ENCODE measurements around the gene LIN7B. TPM values are rescaled to one million over a fixed set of nuclear protein-coding genes. Genes with fewer than 3 reads are reported as not detected.
"Not testable (repeated sequence)": the region's sequence is repeated elsewhere in the genome, so short reads cannot be mapped to it uniquely, and the experiment has no call there.

Gene LIN7B
- total RNA-seq, 4 donors from 2014 or later, result 20.0 to 39.8 (median 32.3) TPM

DNA sequence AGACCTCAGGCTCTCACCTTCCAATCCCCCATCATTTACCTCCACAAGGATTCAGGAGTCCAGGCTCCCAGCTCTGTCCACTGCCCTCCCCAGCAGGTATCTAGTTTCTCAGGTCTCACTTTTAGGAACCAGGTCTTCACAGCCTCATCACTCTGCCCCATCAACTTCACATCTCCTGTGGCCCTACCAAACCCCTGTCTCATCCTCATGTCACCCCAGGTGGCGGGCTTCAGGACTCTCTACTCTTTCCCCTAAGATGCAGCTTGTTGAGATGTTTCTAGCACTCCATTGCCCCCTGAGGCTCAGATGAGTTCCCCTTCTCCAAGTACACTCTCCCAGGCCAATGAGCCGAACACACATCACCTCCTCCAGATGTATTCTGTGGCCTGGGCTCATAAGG is 6.7 kb downstream of the LIN7B start:
- Histone ChIP-seq H3K9me3 (no peaks in the 10 kb centered on the region), H3K27ac (no peak overlapping the region), H3K4me1 (peaks cover 50% of the 10 kb centered on the region), H3K27me3 (no peaks in the 10 kb centered on the region), H3K36me3 (no peaks in the 10 kb centered on the region), H3K4me3 (no peak overlapping the region)
- no peak for TF ChIP-seq EP300 (IDR thresholded peaks at IDR 0.05)
- no peak for TF ChIP-seq POLR2AphosphoS5 (IDR thresholded peaks at IDR 0.05)
- TF ChIP-seq, protein P1, sequence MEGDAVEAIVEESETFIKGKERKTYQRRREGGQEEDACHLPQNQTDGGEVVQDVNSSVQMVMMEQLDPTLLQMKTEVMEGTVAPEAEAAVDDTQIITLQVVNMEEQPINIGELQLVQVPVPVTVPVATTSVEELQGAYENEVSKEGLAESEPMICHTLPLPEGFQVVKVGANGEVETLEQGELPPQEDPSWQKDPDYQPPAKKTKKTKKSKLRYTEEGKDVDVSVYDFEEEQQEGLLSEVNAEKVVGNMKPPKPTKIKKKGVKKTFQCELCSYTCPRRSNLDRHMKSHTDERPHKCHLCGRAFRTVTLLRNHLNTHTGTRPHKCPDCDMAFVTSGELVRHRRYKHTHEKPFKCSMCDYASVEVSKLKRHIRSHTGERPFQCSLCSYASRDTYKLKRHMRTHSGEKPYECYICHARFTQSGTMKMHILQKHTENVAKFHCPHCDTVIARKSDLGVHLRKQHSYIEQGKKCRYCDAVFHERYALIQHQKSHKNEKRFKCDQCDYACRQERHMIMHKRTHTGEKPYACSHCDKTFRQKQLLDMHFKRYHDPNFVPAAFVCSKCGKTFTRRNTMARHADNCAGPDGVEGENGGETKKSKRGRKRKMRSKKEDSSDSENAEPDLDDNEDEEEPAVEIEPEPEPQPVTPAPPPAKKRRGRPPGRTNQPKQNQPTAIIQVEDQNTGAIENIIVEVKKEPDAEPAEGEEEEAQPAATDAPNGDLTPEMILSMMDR (IDR thresholded peaks at IDR 0.05), result no peak
- no peak for TF ChIP-seq POLR2A (IDR thresholded peaks at IDR 0.05)
- WGBS, result 95% methylated on average over 2 of the region's 2 CpGs
- DNase-seq (ENCODE audit: low spot score in 2 of 2), result no peak

DNA sequence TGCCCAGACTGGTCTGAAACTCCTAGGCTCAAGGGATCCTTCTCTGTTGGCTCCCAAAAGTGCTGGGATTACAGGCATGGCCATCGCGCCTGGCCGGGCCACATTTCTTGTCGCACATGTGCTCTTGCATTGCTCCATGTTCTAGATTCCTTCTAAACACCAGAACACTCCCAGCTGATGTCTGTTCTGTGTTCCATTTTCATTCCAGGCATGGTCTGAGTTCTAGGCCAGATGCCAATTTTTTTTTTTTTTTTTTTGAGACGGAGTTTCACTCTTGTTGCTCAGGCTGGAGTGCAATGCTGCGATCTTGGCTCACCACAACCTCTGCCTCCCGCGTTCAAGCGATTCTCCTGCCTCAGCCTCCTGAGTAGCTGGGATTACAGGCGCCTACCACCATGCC is 7.7 kb downstream of the LIN7B start:
- 59% methylated on average over 10 of the region's 10 CpGs for WGBS
- not testable (repeated sequence) for H3K36me3 ChIP-seq; H3K9me3 ChIP-seq; H3K27ac ChIP-seq; H3K27me3 ChIP-seq; H3K4me3 ChIP-seq; DNase-seq (ENCODE audit: low spot score in 2 of 2)
- peaks cover 46% of the 10 kb centered on the region for H3K4me1 ChIP-seq

DNA sequence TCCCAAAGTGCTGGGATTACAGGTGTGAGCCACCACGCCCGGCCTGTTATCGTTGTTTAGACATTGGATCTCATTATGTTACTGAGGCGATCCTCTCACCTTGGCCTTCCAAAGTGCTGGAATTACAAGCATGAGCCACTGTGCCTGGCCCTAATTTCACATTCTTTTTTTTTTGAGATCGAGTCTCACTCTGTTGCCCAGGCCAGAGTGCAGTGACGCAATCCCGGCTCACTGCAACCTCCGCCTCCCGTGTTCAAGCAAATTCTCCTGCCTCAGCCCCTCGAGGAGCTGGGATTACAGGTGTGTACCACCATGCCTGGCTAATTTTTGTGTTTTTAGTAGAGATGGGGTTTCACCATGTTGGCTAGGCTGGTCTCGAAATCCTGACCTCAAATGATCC is 9.1 kb downstream of the LIN7B start:
- not testable (repeated sequence) for H3K27me3 ChIP-seq; H3K4me3 ChIP-seq; H3K9me3 ChIP-seq; H3K36me3 ChIP-seq; DNase-seq (ENCODE audit: low spot score in 2 of 2); H3K27ac ChIP-seq
- WGBS, result 88% methylated on average over 11 of the region's 11 CpGs
- peaks cover 41% of the 10 kb centered on the region for H3K4me1 ChIP-seq

DNA sequence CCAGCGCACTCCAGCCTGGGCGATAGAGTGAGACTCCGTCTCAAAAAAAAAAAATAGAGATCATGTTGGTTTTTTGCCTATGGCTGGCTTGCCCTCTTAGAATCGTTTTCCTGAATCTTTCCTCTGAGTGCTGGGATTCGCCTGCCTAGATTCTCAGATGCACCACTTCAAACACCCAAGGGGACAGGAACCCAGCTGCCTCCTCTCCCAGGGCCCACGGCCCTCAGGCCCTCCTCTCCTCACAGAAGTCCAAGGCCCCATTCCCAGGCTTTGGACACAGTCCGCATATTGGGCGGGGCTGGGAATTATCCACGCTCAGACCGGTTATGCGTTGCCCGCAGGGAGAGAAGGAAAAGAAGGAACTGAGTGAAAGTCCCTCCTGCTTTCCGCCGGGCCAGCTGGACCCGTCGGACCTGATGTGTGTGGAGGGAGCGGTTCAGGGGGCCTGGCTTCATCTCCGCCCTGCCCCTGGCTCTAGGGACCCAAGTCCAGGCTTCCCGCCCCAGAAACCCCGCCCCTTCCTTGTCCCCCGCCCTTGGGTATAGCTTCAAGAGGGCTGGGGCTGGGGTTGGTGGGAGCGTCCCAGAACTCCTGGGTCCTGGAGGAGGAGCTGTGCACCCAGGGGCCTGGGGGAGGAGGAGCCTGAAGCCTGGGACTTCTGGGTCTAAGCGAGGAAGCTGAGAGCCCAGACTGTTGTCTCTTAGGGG is 11.0 kb downstream of the LIN7B start:
- peak overlapping the region; percentile 16 for H3K4me3 ChIP-seq
- no peaks in the 10 kb centered on the region for H3K36me3 ChIP-seq
- DNase-seq (ENCODE audit: low spot score in 2 of 2), result no peak
- WGBS, result 58% methylated on average over 7 of the region's 23 CpGs
- H3K27ac ChIP-seq, result peak overlapping the region; percentile 57
- TF ChIP-seq, protein P1 (IDR thresholded peaks at IDR 0.05), result no peak
- TF ChIP-seq POLR2A (IDR thresholded peaks at IDR 0.05) (no peak), EP300 (IDR thresholded peaks at IDR 0.05) (no peak), POLR2AphosphoS5 (IDR thresholded peaks at IDR 0.05) (no peak)
- H3K27me3 ChIP-seq, result no peaks in the 10 kb centered on the region
- peaks cover 33% of the 10 kb centered on the region for H3K4me1 ChIP-seq
- H3K9me3 ChIP-seq, result no peaks in the 10 kb centered on the region

DNA sequence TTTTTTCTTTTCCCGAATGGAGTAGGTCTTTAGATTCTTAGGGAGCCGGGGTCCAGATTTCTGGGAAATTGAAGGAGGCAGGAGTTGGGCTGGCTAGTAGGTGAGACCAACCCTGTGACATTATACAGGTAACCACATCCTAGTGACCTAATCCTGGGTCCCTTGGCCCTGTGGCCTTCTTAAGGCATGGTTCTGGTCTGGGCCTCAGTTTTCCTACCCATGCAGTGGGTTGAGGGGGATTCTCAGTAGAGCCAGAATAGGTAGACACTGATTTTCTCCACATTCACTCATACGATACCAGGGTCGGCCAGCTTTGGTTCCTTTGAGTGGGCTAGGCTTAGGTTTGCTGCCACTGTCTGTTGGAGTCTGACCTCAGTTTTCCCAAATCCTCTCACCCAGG is 12.4 kb downstream of the LIN7B start:
- WGBS, result 76% methylated on average over 4 of the region's 4 CpGs
- H3K4me1 ChIP-seq, result peaks cover 29% of the 10 kb centered on the region
- no peak overlapping the region for H3K27ac ChIP-seq
- DNase-seq (ENCODE audit: low spot score in 2 of 2), result no peak
- H3K9me3 ChIP-seq, result no peaks in the 10 kb centered on the region
- H3K4me3 ChIP-seq, result no peak overlapping the region
- no peak for TF ChIP-seq POLR2AphosphoS5 (IDR thresholded peaks at IDR 0.05)
- no peak for TF ChIP-seq EP300 (IDR thresholded peaks at IDR 0.05)
- TF ChIP-seq, protein P1 (IDR thresholded peaks at IDR 0.05), result no peak
- H3K27me3 ChIP-seq, result no peaks in the 10 kb centered on the region
- no peaks in the 10 kb centered on the region for H3K36me3 ChIP-seq

DNA sequence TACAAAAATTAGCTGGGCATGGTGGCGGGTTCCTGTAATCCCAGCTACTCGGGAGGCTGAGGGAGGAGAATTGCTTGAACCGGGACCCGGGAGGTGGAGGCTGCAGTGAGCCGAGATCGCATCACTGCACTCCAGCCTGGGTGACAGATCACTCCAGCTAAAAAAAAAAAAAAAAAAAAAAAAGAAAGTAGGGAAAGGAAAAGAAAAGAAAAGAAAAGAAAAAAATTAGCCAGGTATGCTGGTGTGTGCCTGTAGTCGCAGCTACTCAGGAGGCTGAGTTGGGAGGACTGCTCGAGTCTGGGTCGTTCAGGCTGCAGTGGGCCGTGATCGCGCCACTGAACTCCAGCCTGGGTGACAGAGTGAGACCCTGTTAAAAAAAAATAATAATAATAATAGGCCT is 13.1 kb downstream of the LIN7B start:
- not testable (repeated sequence) for H3K27me3 ChIP-seq; H3K9me3 ChIP-seq; DNase-seq (ENCODE audit: low spot score in 2 of 2); H3K4me3 ChIP-seq; H3K27ac ChIP-seq; H3K36me3 ChIP-seq
- WGBS, result 95% methylated on average over 12 of the region's 12 CpGs
- peaks cover 29% of the 10 kb centered on the region for H3K4me1 ChIP-seq

All from suprapubic skin (tissue), 4 donors.